ENCODE data around the gene TGFBR3L. TPM values are rescaled to one million over a fixed set of nuclear protein-coding genes. Genes with fewer than 3 reads are reported as not detected.

The TGFBR3L gene
- total RNA-seq, 2 experiments from 2014 or later: 0.13 to 0.61 TPM

DNA sequence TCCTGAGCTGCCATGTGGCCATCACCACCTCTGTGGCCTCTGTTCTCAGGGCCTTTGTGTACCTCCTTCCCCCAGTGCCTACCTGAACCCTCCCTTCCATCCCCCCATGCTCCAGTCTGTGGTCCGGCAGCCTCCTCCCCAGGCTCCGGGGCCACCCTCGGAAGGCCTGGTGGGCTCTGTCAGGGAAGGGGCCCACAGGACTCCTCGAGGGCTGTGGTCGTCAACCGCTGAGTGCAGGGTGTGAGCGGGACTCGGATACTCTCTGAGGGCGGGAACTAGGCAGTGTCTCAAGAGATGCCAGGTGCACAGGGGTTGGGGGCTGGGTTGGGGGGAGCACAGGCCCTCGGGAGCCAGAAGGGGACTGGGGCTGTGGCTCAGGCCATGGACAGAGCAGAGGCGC is 7.1 kb upstream of the TGFBR3L start:
- H3K79me2 ChIP-seq (ENCODE audit: insufficient read depth, low read depth, low read length): peaks cover 22% of the 10 kb centered on the region
- no peak overlapping the region for H2AFZ ChIP-seq (ENCODE audit: low read length)
- ChIA-PET CTCF (ENCODE audit: unreplicated experiment) (no interaction called here), POLR2A (no interaction called here)
- H3K4me1 ChIP-seq (ENCODE audit: insufficient read depth, low read length, poor library complexity, severe bottlenecking): peaks cover 17% of the 10 kb centered on the region
- 0 out of 2 replicates have a peak, but pooled peaks cover 9% of the 10 kb centered on the region for H4K20me1 ChIP-seq (ENCODE audit: insufficient read depth, low read length)
- intact Hi-C loops (cut with micrococcal nuclease; ENCODE audit: unreplicated experiment): no loop called here
- H3K9me3 ChIP-seq (ENCODE audit: low read length): no peaks in the 10 kb centered on the region
- H3K4me3 ChIP-seq (ENCODE audit: low read depth, low read length, poor library complexity, severe bottlenecking): no peak overlapping the region
- BruUV-seq (replicated peaks): no TSS peak
- no peak overlapping the region for H3K4me2 ChIP-seq (ENCODE audit: low read length)
- no peak overlapping the region for H3K27ac ChIP-seq (ENCODE audit: low read depth, low read length, poor library complexity, severe bottlenecking)
- no peaks in the 10 kb centered on the region for H3K9me2 ChIP-seq (ENCODE audit: insufficient read depth, low read length)
- TF ChIP-seq EZH2phosphoT487 (IDR thresholded peaks at IDR 0.05; ENCODE audit: borderline replicate concordance, low read depth, low read length): no peak
- TF ChIP-seq, protein P1, sequence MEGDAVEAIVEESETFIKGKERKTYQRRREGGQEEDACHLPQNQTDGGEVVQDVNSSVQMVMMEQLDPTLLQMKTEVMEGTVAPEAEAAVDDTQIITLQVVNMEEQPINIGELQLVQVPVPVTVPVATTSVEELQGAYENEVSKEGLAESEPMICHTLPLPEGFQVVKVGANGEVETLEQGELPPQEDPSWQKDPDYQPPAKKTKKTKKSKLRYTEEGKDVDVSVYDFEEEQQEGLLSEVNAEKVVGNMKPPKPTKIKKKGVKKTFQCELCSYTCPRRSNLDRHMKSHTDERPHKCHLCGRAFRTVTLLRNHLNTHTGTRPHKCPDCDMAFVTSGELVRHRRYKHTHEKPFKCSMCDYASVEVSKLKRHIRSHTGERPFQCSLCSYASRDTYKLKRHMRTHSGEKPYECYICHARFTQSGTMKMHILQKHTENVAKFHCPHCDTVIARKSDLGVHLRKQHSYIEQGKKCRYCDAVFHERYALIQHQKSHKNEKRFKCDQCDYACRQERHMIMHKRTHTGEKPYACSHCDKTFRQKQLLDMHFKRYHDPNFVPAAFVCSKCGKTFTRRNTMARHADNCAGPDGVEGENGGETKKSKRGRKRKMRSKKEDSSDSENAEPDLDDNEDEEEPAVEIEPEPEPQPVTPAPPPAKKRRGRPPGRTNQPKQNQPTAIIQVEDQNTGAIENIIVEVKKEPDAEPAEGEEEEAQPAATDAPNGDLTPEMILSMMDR (conservative IDR thresholded peaks at IDR 0.05; ENCODE audit: low read length): no peak
- H3K36me3 ChIP-seq (ENCODE audit: insufficient read depth, low read length): peaks cover 35% of the 10 kb centered on the region
- no peak for DNase-seq (ENCODE audit: low spot score)

DNA sequence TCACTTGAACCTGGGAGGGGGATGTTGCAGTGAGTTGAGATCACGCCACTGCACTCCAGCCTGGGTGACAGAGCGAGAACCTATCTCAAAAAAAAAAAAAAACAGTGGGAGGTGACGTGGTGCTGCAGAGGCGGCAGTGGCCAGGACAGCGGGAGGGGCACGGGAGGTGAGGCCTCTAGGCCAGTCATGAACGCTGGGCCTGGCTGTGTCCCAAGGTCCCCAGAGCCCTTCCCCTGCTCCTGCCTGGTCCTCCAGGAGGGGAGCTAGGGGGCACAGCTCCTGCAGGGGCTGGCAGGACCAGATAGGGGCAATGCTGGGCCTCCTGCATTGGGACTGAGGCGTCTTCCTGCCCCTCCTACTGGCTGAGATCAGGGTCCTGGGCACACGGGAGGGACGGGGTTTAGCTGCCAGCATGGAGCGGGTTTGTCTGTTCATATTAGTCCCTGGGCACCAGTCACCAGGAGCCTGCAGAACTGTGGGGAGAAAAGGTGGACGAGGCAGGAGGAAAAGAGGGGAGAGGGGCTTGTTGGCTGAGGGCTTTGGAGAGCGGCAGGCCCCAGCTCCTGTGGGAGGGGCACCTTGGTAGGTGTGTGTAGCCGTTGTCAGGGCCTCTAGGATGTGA is 6.4 kb upstream of the TGFBR3L start:
- Histone ChIP-seq H4K20me1 (ENCODE audit: insufficient read depth, low read length) (0 out of 2 replicates have a peak, but pooled peaks cover 9% of the 10 kb centered on the region), H3K36me3 (ENCODE audit: insufficient read depth, low read length) (peaks cover 41% of the 10 kb centered on the region), H3K27ac (ENCODE audit: low read depth, low read length, poor library complexity, severe bottlenecking) (no peak overlapping the region), H3K79me2 (ENCODE audit: insufficient read depth, low read depth, low read length) (peaks cover 22% of the 10 kb centered on the region), H3K9me3 (ENCODE audit: low read length) (no peaks in the 10 kb centered on the region), H3K9me2 (ENCODE audit: insufficient read depth, low read length) (no peaks in the 10 kb centered on the region), H3K4me1 (ENCODE audit: insufficient read depth, low read length, poor library complexity, severe bottlenecking) (peaks cover 11% of the 10 kb centered on the region), H3K4me3 (ENCODE audit: low read depth, low read length, poor library complexity, severe bottlenecking) (no peak overlapping the region), H3K4me2 (ENCODE audit: low read length) (no peak overlapping the region), H2AFZ (ENCODE audit: low read length) (no peak overlapping the region)
- CTCF ChIA-PET (ENCODE audit: unreplicated experiment): no interaction called here
- intact Hi-C loops (cut with micrococcal nuclease; ENCODE audit: unreplicated experiment): no loop called here
- TF ChIP-seq, protein P1 (conservative IDR thresholded peaks at IDR 0.05; ENCODE audit: low read length): no peak
- no peak for TF ChIP-seq EZH2phosphoT487 (IDR thresholded peaks at IDR 0.05; ENCODE audit: borderline replicate concordance, low read depth, low read length)
- DNase-seq (ENCODE audit: low spot score): no peak
- POLR2A ChIA-PET: no interaction called here
- BruUV-seq (replicated peaks): no TSS peak

DNA sequence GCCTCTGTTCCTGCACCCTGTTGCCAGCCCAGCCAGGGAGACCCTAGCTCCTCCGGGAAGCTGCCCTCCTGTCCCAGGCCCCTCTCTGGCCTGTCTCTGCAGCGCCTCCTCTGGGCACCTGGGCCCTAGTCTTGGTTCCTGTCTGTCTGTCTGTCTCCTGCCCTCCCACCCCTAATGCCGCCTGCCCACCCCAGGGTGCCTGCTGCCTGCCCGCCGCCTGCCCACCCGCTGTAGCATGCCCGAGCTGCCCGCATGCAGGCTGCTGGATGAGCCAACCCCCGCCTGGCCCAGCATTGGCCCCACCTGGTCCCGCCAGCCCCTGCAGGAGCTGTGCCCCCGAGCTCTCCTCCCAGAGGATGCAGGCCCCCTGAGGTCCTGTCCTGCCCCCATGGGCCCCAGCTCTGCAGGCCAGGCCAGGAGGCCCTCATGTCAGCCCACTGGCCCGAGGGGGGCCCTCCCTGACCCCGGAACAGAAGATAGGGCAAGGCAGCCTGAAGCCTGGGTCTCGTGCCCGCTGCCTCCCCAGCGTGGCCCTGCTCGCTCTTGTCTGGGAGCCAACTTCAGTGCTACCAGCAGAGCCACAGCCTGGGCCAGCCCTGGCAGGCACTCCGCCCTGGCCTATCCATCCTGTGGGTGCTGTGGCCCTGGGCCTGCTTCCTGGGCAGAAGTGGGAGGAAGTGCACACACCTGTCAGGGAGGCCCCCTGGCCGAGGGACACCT is 5.7 kb upstream of the TGFBR3L start:
- TF ChIP-seq EZH2phosphoT487 (IDR thresholded peaks at IDR 0.05; ENCODE audit: borderline replicate concordance, low read depth, low read length): no peak
- TF ChIP-seq, protein P1 (conservative IDR thresholded peaks at IDR 0.05; ENCODE audit: low read length): no peak
- no peaks in the 10 kb centered on the region for H3K9me3 ChIP-seq (ENCODE audit: low read length)
- ChIA-PET POLR2A (no interaction called here), CTCF (ENCODE audit: unreplicated experiment) (no interaction called here)
- H2AFZ ChIP-seq (ENCODE audit: low read length): no peak overlapping the region
- no peaks in the 10 kb centered on the region for H3K9me2 ChIP-seq (ENCODE audit: insufficient read depth, low read length)
- H3K79me2 ChIP-seq (ENCODE audit: insufficient read depth, low read depth, low read length): peaks cover 22% of the 10 kb centered on the region
- BruUV-seq (replicated peaks): no TSS peak
- DNase-seq (ENCODE audit: low spot score): no peak
- H3K36me3 ChIP-seq (ENCODE audit: insufficient read depth, low read length): peaks cover 46% of the 10 kb centered on the region
- H3K4me2 ChIP-seq (ENCODE audit: low read length): no peak overlapping the region
- H3K27ac ChIP-seq (ENCODE audit: low read depth, low read length, poor library complexity, severe bottlenecking): no peak overlapping the region
- peaks cover 11% of the 10 kb centered on the region for H3K4me1 ChIP-seq (ENCODE audit: insufficient read depth, low read length, poor library complexity, severe bottlenecking)
- 0 out of 2 replicates have a peak, but pooled peaks cover 9% of the 10 kb centered on the region for H4K20me1 ChIP-seq (ENCODE audit: insufficient read depth, low read length)
- intact Hi-C loops (cut with micrococcal nuclease; ENCODE audit: unreplicated experiment): no loop called here
- H3K4me3 ChIP-seq (ENCODE audit: low read depth, low read length, poor library complexity, severe bottlenecking): no peak overlapping the region

All from OCI-LY7 (cell line).